T-helper 2 cell treated with Interferon-gamma antibody and Interleukin-4, amounts not matched to agents 100 ng/mL and 5 ng/mL, for 36 hours (primary cell): Measurements from ENCODE around the gene PARP11. TPM values are rescaled to one million over a fixed set of nuclear protein-coding genes. Genes with fewer than 3 reads are reported as not detected.

ENCODE experiments used
- intact Hi-C: fragments of 100-400 bp; cut with micrococcal nuclease; formaldehyde crosslinking; loops from one replicate; pipeline ENCODE4 v1.15.1; 2023
- total RNA-seq: library from RNA; stranded (reverse); gene quantifications from 2 replicates; pipeline ENCODE4 v1.2.3, GENCODE V29; 2022

PARP11 gene
- total RNA-seq, 1 donor from 2014 or later, result 29.4 TPM

DNA sequence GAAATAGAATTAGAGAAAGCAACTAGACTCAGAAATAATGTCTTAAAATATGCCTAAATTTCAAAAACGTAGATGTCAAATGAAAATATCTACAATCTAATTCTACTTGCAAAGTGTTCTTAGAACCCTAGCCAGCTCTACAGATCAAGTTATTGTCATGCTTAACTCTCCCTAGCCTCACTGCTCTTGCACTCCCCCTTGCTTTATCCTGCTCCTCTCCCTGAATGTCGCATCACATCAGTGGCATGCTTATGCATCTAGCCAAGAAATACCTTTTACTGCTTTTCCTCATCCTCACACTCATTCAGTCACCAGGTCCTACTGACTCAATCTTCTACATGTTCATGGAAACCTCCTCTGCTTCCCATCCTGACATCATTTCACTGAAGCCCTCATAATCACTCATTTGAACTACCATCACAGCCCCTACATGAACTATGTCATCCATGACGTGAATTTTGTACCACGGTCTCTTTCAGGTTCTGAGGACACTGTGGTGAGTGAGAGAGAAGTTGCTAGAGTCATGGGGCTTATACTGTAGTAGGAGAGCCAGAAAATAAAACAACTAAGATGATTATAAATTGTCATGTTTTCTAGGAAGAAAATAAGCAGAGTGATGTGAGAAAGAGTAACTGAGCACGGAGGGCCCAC, 97.7 kb downstream of the PARP11 start:
- intact Hi-C loops, result loop anchor here (5.0 kb wide), 1 partner anchor 118 kb away; no protein-coding TSS in a partner anchor

DNA sequence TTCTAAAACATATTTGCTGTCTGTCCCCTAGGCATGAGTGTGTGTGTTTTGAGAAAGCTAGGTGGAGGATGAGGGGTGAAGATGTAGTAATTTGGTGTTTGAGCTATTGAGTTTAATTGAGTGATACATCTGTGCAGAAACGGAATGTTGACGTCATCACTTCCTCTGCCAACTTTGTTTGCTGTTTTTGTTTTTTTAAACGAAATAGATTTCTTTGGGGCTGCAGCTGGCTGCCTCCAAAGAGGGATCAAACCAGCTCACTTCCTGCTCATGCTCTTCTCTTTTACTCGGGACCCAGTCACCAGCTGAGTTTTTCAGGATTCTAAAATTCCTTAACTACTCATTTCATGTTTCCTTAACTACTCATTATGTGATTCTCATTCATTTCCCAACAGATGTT, 100.8 kb downstream of the PARP11 start:
- intact Hi-C loops, result no loop called here

DNA sequence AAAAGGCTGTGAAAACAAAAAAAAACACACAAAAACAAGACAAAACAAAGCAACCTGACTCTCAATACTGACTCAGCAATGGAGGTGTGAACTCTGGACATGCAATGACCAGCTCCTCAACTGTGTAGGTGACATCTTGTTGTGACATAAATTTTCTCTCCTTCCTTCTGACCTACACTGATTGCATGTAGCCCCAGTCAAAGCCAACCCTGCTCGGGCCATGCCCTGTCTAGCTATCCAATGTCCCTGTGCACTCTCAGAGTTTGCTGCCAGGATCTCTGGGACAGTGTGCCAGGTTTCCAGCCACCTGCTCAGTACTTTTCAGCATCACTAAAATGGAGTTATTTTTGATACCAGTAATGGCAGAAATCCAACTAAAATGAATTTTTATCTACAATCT, 101.3 kb downstream of the PARP11 start:
- intact Hi-C loops, result no loop called here

GRCh38 chr12:3770891-3771290, 102.3 kb downstream of the PARP11 start:
- intact Hi-C loops, result no loop called here

DNA sequence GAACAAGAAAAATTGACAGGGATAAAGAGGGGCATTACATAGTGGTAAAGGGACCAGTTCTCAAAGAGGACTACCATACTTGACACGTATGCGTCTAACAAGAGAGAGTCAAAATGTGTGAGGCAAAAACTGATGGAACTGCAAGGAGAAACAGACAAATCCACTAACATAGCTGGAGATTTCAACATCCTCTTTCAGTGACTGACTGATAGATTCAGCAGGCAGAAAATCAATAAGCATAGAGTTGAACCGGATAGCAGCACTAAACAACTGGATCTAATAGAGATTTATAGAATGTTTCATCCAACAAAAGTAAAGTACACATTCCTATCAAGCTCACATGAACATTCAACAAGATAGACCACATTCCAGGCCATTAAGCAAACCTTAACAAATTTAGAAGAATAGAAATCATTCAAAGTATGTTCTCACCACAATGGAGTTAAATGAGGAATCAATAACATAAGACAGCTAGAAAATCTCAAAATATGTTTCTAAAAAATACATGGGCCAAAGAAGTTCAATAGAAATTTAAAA, 104.2 kb downstream of the PARP11 start:
- intact Hi-C loops, result no loop called here

- intact Hi-C loops, result no loop called here
Measured at GRCh38 chr12:3761116-3761735, 112.0 kb downstream of the PARP11 start.

- intact Hi-C loops, result no loop called here
Measured at GRCh38 chr12:3759878-3760277, 113.3 kb downstream of the PARP11 start.

Other genes starting within 250 kb of the PARP11 start
- gene CRACR2A, start 120.3 kb downstream of the PARP11 start, total RNA-seq, result 36.5 and 39.2 TPM in 2 replicates